ENCODE data around the gene PGBD4. TPM values are rescaled to one million over a fixed set of nuclear protein-coding genes. Genes with fewer than 3 reads are reported as not detected.

The PGBD4 gene
- 0.23 and 0.63 TPM in 2 replicates for total RNA-seq

DNA sequence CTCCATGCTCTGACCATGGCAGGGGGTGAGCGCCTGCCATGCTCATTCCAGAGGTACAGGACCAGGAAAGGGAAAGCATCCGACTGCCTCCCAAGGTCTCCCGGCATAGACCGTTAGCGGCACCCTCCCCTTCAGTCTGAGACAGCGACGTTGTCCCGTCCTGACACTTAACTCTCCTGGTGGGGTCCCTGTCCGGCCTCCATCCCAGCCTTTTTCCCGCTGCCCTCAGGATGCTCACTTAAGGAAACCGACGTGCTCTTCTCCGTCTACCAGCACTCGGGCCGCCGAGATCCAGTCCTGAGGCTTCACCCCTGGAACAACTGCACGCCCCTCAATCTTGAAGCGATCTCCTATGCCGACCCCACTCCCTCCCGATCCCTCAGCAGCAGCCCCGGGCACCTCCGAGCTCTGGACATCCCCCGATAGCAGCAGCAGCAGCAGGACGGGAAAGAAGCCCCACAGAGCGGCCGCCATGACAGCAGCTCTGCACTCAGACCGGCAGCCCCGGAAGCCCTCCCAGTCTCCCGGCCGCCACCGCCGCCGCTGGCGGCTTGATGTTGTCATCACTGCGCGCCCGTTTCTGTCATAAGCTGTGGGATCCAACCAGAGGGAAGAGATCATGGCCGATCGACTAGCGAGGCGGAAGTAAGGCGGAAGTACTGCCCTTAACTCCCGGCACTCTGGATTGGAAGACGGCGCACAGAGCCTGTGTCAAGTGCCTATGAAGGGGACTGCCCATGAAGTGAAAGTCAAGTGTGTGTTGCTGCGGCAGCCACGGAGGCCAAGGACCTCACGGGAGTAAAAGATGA lies at the start of gene PGBD4, which contains the start of gene EMC7:
Gene PGBD4 (plus strand): TSS at position 718 of the 809 bp plus-strand sequence. CDS start 449 bp downstream, outside the sequence.
Gene EMC7 (minus strand): TSS at position 497 of the 809 bp plus-strand sequence. CDS start 23 bp downstream, at position 474.

Other genes starting within 250 kb of the PGBD4 start
- gene CHRM5, start 133.6 kb upstream of the PGBD4 start, total RNA-seq, result not detected in 2 replicates
- gene AVEN, start 62.9 kb upstream of the PGBD4 start, total RNA-seq, result 20.0 and 23.1 TPM in 2 replicates
- gene EMC7, start 221 bp upstream of the PGBD4 start, total RNA-seq, result 34.7 and 41.8 TPM in 2 replicates
- gene KATNBL1, start 108.0 kb downstream of the PGBD4 start, total RNA-seq, result 19.6 and 30.8 TPM in 2 replicates
- 165 and 168 TPM in 2 replicates for gene EMC4, start 122.9 kb downstream of the PGBD4 start, total RNA-seq
- 10.2 and 14.0 TPM in 2 replicates for gene SLC12A6, start 235.7 kb downstream of the PGBD4 start, total RNA-seq
- 238 and 279 TPM in 2 replicates for gene NOP10, start 241.1 kb downstream of the PGBD4 start, total RNA-seq
- 0.05 TPM in 1 of 2 replicates, not detected in the other for gene NUTM1, start 241.2 kb downstream of the PGBD4 start, total RNA-seq